Heart left ventricle (tissue), 16 donors: ENCODE measurements around the gene B4GALNT4. TPM values are rescaled to one million over a fixed set of nuclear protein-coding genes. Genes with fewer than 3 reads are reported as not detected.
A peak's percentile ranks its signal among the peaks of the same experiment; 100 is the strongest.

Experiments
- ATAC-seq, 4 donors: fragments of 200-7000 bp; cut with Tn5 transposase; one replicate each; pipeline ENCODE4 v1.9.1; 2020 to 2022; ENCODE audit warnings: moderate library complexity in 4 of 4, mild to moderate bottlenecking in 3 of 4, moderate number of reproducible peaks in 1 of 4
- DNase-seq, 5 donors: peaks; one replicate each; pipeline ENCODE4 v3.0.0-alpha.2; 2020
- H3K27ac ChIP-seq, 12 donors: fragments of 200-600 bp; sonication (generic) in 4 of 12; one replicate each; pipeline versions ENCODE4 v1.5.0 to v1.8.0; 2016 to 2022; ENCODE audit warnings: mild to moderate bottlenecking in 2 of 12
- H3K27me3 ChIP-seq, 9 donors: fragments of 200-600 bp; sonication (generic) in 2 of 9; one replicate each; pipeline versions ENCODE4 v1.5.1 to v1.8.0; 2016 to 2022; ENCODE audit warnings: mild to moderate bottlenecking in 3 of 9
- H3K36me3 ChIP-seq, 9 donors: fragments of 200-600 bp; sonication (generic) in 2 of 9; one replicate each; pipeline versions ENCODE4 v1.5.0 to v1.8.0; 2018 to 2022; ENCODE audit warnings: mild to moderate bottlenecking in 2 of 9
- H3K4me1 ChIP-seq, 12 donors: fragments of 200-600 bp; sonication (generic) in 4 of 12; one replicate each; pipeline versions ENCODE4 v1.5.0 to v1.8.0; 2016 to 2022; ENCODE audit warnings: mild to moderate bottlenecking in 3 of 12
- H3K4me3 ChIP-seq, 12 donors: fragments of 200-600 bp; sonication (generic) in 4 of 12; one replicate each; pipeline versions ENCODE4 v1.5.0 to v1.8.0; 2017 to 2022; ENCODE audit warnings: mild to moderate bottlenecking in 9 of 12, moderate library complexity in 4 of 12
- H3K9me3 ChIP-seq, 12 donors: fragments of 200-600 bp; sonication (generic) in 4 of 12; one replicate each; pipeline versions ENCODE4 v1.5.0 to v1.8.0; 2016 to 2022; ENCODE audit warnings: mild to moderate bottlenecking in 1 of 12
- POLR2A ChIP-seq, 2 donors: fragments of 450-650 bp; IDR thresholded peaks; one replicate each; pipeline ENCODE4 v1.6.1; 2017; ENCODE audit warnings: antibody characterized with exemption in 2 of 2, mild to moderate bottlenecking in 2 of 2, moderate library complexity in 2 of 2
- WGBS, 4 donors: extraction: QIAGEN DNeasy Blood & Tissue Kit in 2 of 4; methylation state at CpG; one replicate each; pipeline versions ENCODE4 v1.1.5 to v1.1.7; 2013 to 2018; 5-methylcytosine and 5-hydroxymethylcytosine counted together
- intact Hi-C, 10 donors: fragments of 100-400 bp; cut with DNase I; formaldehyde crosslinking; loops; one replicate each; pipeline versions ENCODE4 v1.11.1 to v1.14.2; 2022
- polyA plus RNA-seq, 2 donors: library from polyadenylated mRNA; stranded (reverse); fragments of 200-250 nt; gene quantifications; one replicate each; pipeline ENCODE4 v1.2.3, GENCODE V29; 2013
- total RNA-seq, 9 donors: library from RNA; depleted of rRNA in 2 of 9; stranded (reverse); fragments of >200 nt in 2 of 9; fragmentation: NEBNext Ultra II Directional in 3 of 9; extraction: Animal tissue kit (Norgen Biotek cat#: 25700) in 3 of 9; gene quantifications; one replicate each; pipeline versions ENCODE4 v1.1.0 to v1.2.4, GENCODE V29; 2016 to 2023
- TF ChIP-seq, protein P1 (sequence below), 12 donors: fragments of 200-600 bp; sonication (generic) in 4 of 12; IDR thresholded peaks; one replicate each; pipeline versions ENCODE4 v1.5.0 to v1.8.0; 2018 to 2022; ENCODE audit warnings: antibody characterized with exemption in 12 of 12, mild to moderate bottlenecking in 5 of 12
- donor health status: ischemic (EF 13 %, LVEDD 7.1; RV severe dilation, severe dysfunction).
- donor health status: healthy with polysubstance abuse.
- donor health status: DM: no; HTN: yes; CAD: no.
- donor health status: DM: no; HTN: no; CAD: no.
- donor health status: ischemic (EF 25% LVEDD 6.9; RV normal size, moderate dysfunction).
- donor health status: ischemic (EF 25% LVEDD 5.7; RV mildly dilated, moderate dysfunction).
- donor health status: healthy.
- donor health status: DM: yes; HTN: yes; CAD: no.
- donor health status: ischemic (EF 35%, LVEDD 5.7; RV mildly dilated, moderate dysfunction).
- donor health status: nonischemic (EF 11% LVEDD 7.7; RV severe dilation, severe dysfunction).
- donor health status: DM: yes; HTN: yes; CAD: no.
- donor health status: PGD.
- donor health status: ischemic (EF 29% LVEDD 5.4; RV normal size, mild dysfunction).
- donor health status: nonischemic (EF 23%, LVEDD 6.1; RV moderate dilation, normal function).

B4GALNT4 gene
- total and polyA plus RNA-seq, 11 donors = 0.28 to 1.9 (median 0.68) TPM; not detected in 2

DNA sequence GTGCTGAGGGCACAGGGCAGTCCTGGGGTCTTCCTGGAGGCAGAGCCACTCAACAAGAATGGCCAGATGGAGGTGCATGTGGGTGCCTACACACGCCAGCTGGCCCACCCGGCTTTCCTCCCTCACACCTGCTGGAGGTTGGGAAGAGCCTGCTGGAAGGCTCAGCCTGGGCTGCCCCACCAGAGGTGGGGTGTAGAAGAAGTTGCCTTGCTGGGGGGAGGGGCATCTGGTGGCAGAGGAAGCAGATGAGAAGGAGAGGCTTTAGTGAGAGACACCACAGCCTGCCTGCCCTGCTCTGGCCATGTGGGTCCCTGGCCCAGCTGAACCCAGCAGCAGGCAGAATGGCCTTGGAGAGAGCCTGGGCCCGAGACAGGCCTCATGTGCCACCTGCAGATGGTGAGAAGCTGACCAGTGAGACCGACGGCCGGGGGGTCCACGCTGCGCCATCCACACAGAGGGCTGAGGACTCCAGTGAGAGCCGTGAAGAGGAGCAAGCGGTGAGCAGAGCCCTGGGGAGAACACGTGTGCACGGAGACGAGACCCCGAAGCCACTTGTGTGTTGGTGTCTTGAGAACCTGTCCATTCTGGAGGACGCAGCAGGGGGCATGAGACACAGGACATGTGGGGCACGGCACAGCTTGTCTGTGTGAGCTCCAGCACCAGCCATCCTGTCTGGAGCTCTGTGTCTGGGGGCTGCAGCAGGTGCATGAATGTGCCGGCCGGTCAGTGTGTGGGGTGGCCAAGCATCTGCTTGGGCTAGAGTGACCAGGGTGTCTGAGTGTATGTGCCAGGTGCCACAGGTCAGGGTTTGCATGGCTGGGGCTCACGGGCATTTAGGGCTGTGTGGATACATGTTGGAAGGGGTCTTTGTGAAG, 2.7 kb downstream of the B4GALNT4 start:
- ATAC-seq (peak in 1 of 4 donors; percentile 9), DNase-seq (peak in 1 of 5 donors; percentile 58)
- WGBS, 4 donors = 77 to 86% (median 86%) methylated on average over 18 to 19 of the region's 19 CpGs
- H3K27ac ChIP-seq = no peak overlapping the region
- H3K9me3 ChIP-seq = no peaks in the 10 kb centered on the region
- no peak overlapping the region for H3K4me3 ChIP-seq
- H3K27me3 ChIP-seq = peaks cover 11 to 37% (median 23%) of the 10 kb centered on the region in 9 donors
- intact Hi-C loops = loop anchor here in 2 of 10 donors (10.0 kb wide), 2 partner anchors 97 to 117 kb away; partner anchors contain the start of gene NLRP6 (in 1 of the 2)
- TF ChIP-seq, protein P1, sequence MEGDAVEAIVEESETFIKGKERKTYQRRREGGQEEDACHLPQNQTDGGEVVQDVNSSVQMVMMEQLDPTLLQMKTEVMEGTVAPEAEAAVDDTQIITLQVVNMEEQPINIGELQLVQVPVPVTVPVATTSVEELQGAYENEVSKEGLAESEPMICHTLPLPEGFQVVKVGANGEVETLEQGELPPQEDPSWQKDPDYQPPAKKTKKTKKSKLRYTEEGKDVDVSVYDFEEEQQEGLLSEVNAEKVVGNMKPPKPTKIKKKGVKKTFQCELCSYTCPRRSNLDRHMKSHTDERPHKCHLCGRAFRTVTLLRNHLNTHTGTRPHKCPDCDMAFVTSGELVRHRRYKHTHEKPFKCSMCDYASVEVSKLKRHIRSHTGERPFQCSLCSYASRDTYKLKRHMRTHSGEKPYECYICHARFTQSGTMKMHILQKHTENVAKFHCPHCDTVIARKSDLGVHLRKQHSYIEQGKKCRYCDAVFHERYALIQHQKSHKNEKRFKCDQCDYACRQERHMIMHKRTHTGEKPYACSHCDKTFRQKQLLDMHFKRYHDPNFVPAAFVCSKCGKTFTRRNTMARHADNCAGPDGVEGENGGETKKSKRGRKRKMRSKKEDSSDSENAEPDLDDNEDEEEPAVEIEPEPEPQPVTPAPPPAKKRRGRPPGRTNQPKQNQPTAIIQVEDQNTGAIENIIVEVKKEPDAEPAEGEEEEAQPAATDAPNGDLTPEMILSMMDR (IDR thresholded peaks at IDR 0.05) = no peak
- TF ChIP-seq POLR2A (IDR thresholded peaks at IDR 0.05) = no peak
- H3K4me1 ChIP-seq = peaks cover 0 to 12% (median 6%) of the 10 kb centered on the region in 12 donors
- no peaks in the 10 kb centered on the region for H3K36me3 ChIP-seq

DNA sequence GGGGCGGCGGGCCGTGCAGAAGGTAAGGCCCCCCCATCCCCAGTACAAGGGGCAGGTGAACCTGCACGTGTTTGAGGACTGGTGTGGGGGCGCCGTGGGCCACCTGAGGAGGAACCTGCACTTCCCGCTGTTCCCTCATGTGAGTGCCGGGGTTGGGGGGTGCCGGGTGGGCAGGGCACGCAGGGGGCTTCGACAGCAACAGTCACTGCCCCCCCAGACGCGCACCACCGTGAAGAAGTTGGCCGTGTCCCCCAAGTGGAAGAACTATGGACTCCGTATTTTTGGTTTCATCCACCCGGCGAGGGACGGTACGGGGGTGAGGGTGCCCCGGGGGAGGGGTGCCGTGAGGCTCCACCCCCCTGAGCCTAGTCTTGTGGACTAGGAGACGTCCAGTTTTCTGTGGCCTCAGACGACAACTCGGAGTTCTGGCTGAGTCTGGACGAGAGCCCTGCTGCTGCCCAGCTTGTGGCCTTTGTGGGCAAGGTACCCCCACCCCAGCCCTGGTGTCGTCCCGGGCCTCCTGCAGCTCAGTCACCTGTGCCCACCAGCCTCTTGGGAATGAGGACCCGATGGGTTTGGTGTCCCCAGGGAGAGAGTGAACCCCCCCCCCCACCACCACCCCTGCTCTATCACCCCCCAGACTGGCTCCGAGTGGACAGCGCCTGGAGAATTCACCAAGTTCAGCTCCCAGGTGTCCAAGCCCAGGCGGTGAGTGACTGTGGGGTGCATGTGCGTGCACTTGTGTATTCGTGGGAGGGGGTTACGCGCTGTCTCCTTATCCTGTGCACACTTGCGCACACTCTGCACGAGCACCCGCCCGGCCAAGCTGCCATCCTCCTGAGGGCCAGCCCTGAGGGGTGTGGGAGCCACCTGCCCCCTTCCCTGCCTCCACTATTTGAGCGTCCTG, 3.8 kb downstream of the B4GALNT4 start:
- TF ChIP-seq POLR2A (IDR thresholded peaks at IDR 0.05) = no peak
- TF ChIP-seq, protein P1 (IDR thresholded peaks at IDR 0.05) = no peak
- Histone ChIP-seq H3K27ac (no peak overlapping the region), H3K27me3 (peaks cover 4 to 27% (median 14%) of the 10 kb centered on the region in 9 donors), H3K36me3 (no peaks in the 10 kb centered on the region), H3K9me3 (no peaks in the 10 kb centered on the region), H3K4me3 (no peak overlapping the region), H3K4me1 (peaks cover 0 to 12% (median 6%) of the 10 kb centered on the region in 12 donors)
- ATAC-seq = no peak
- 84 to 87% (median 85%) methylated on average over 23 to 41 of the region's 41 CpGs for whole genome bisulfite sequencing, 4 donors
- peak in 1 of 5 donors; percentile 62 for DNase-seq
- intact Hi-C loops = loop anchor here in 2 of 10 donors (10.0 kb wide), 2 partner anchors 98 to 118 kb away; partner anchors contain the start of gene NLRP6 (in 1 of the 2)

DNA sequence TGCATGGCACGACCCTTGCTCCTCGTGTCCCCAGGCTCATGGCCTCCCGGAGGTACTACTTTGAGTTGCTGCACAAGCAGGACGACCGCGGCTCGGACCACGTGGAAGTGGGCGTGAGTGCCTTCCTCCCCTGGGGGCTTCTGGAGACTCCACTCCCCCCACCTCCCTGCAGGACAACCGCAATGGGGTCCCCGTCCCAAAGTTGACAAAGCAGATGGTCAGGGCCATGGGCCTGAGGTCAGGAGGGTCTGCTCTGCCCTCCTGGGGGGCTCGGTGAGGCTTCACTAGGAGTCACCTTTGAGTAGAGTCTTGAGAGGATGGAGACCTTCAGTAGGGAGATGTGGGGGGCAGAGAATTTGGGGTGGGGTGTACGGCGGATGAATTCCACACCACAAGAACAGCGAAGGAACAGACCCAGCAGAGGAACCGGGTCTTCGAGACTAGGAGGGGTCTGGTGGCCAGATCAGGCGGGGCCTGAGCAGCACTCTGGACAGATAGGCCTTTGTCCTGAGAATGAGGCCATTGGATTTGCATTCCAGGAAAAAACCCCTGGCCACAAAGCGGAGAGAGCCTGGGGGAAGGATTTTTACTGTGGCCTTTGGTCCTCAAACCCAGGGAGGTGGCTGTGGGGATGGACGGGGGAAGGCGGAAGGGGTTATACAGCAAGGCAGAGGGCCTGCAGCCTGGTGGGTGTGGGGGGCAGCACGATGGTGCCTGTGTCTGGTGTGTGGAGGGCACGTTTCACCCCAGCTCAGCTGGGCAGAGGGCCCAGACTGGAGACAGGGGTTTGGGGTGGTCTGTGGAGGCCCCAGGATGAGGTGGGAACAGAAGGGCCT, 4.6 kb downstream of the B4GALNT4 start:
- Histone ChIP-seq H3K27me3 (peaks cover 0 to 27% (median 7%) of the 10 kb centered on the region in 9 donors), H3K36me3 (no peaks in the 10 kb centered on the region), H3K9me3 (no peaks in the 10 kb centered on the region), H3K4me3 (no peak overlapping the region), H3K4me1 (peaks cover 0 to 3% (median 0%) of the 10 kb centered on the region in 12 donors), H3K27ac (no peak overlapping the region)
- no peak for ATAC-seq
- 86 to 90% (median 89%) methylated on average over 14 to 23 of the region's 23 CpGs for WGBS, 4 donors
- TF ChIP-seq, protein P1 (IDR thresholded peaks at IDR 0.05) = no peak
- TF ChIP-seq POLR2A (IDR thresholded peaks at IDR 0.05) = no peak
- intact Hi-C loops = loop anchor here in 2 of 10 donors (10.0 kb wide), 2 partner anchors 99 to 119 kb away; partner anchors contain the start of gene NLRP6 (in 1 of the 2)
- peak in 1 of 5 donors; percentile 58 for DNase-seq
